ENCODE results near the gene OR11A1.

Gene OR11A1

GRCh38 chr6:29502181-29502580 lies 45.3 kb upstream of the OR11A1 start:
- DNase-seq (ENCODE audit: low read depth): no peak
- no peak overlapping the region for H3K4me3 ChIP-seq (ENCODE audit: low read depth, low read length)
- TF ChIP-seq POLR2A (IDR thresholded peaks at IDR 0.05; ENCODE audit: extremely low read depth, insufficient read length) (no peak), CTCF (IDR thresholded peaks at IDR 0.05; ENCODE audit: low read depth, low read length) (no peak), MYC (IDR thresholded peaks at IDR 0.05; ENCODE audit: low read depth, low read length) (no peak), MAX (IDR thresholded peaks at IDR 0.05; ENCODE audit: low read depth, low read length) (no peak)

- TF ChIP-seq MYC (IDR thresholded peaks at IDR 0.05; ENCODE audit: low read depth, low read length) (no peak), MAX (IDR thresholded peaks at IDR 0.05; ENCODE audit: low read depth, low read length) (no peak), POLR2A (IDR thresholded peaks at IDR 0.05; ENCODE audit: extremely low read depth, insufficient read length) (no peak), CTCF (IDR thresholded peaks at IDR 0.05; ENCODE audit: low read depth, low read length) (no peak)
- no peak overlapping the region for H3K4me3 ChIP-seq (ENCODE audit: low read depth, low read length)
- DNase-seq (ENCODE audit: low read depth): no peak
Observed at GRCh38 chr6:29501106-29501505, 44.2 kb upstream of the OR11A1 start.

GRCh38 chr6:29500594-29500993 lies 43.7 kb upstream of the OR11A1 start:
- DNase-seq (ENCODE audit: low read depth): no peak
- no peak for TF ChIP-seq CTCF (IDR thresholded peaks at IDR 0.05; ENCODE audit: low read depth, low read length)
- TF ChIP-seq MAX (IDR thresholded peaks at IDR 0.05; ENCODE audit: low read depth, low read length): no peak
- no peak for TF ChIP-seq POLR2A (IDR thresholded peaks at IDR 0.05; ENCODE audit: extremely low read depth, insufficient read length)
- no peak for TF ChIP-seq MYC (IDR thresholded peaks at IDR 0.05; ENCODE audit: low read depth, low read length)
- no peak overlapping the region for H3K4me3 ChIP-seq (ENCODE audit: low read depth, low read length)

- TF ChIP-seq CTCF (IDR thresholded peaks at IDR 0.05; ENCODE audit: low read depth, low read length): no peak
- no peak for TF ChIP-seq MAX (IDR thresholded peaks at IDR 0.05; ENCODE audit: low read depth, low read length)
- no peak for TF ChIP-seq MYC (IDR thresholded peaks at IDR 0.05; ENCODE audit: low read depth, low read length)
- TF ChIP-seq POLR2A (IDR thresholded peaks at IDR 0.05; ENCODE audit: extremely low read depth, insufficient read length): no peak
- H3K4me3 ChIP-seq (ENCODE audit: low read depth, low read length): no peak overlapping the region
- no peak for DNase-seq (ENCODE audit: low read depth)
Observed at GRCh38 chr6:29499704-29500103, 42.8 kb upstream of the OR11A1 start.

GRCh38 chr6:29496961-29497360 lies 40.1 kb upstream of the OR11A1 start:
- TF ChIP-seq CTCF (IDR thresholded peaks at IDR 0.05; ENCODE audit: low read depth, low read length): no peak
- TF ChIP-seq POLR2A (IDR thresholded peaks at IDR 0.05; ENCODE audit: extremely low read depth, insufficient read length): no peak
- no peak for TF ChIP-seq MAX (IDR thresholded peaks at IDR 0.05; ENCODE audit: low read depth, low read length)
- no peak for TF ChIP-seq MYC (IDR thresholded peaks at IDR 0.05; ENCODE audit: low read depth, low read length)
- DNase-seq (ENCODE audit: low read depth): no peak

GRCh38 chr6:29495571-29495970 lies 38.7 kb upstream of the OR11A1 start:
- no peak for DNase-seq (ENCODE audit: low read depth)
- no peak overlapping the region for H3K4me3 ChIP-seq (ENCODE audit: low read depth, low read length)
- TF ChIP-seq MYC (IDR thresholded peaks at IDR 0.05; ENCODE audit: low read depth, low read length) (no peak), MAX (IDR thresholded peaks at IDR 0.05; ENCODE audit: low read depth, low read length) (no peak), POLR2A (IDR thresholded peaks at IDR 0.05; ENCODE audit: extremely low read depth, insufficient read length) (no peak), CTCF (IDR thresholded peaks at IDR 0.05; ENCODE audit: low read depth, low read length) (no peak)

More at GRCh38 chr6:29496961-29497360, 40.1 kb upstream of the OR11A1 start:
- no peak overlapping the region for H3K4me3 ChIP-seq (ENCODE audit: low read depth, low read length)

Measured in NB4 (cell line).